ENCODE data around the gene RBMS1. TPM values are rescaled to one million over a fixed set of nuclear protein-coding genes. Genes with fewer than 3 reads are reported as not detected.

RBMS1 gene
- total and polyA plus RNA-seq, 2 donors (not counting 1 experiment from before 2014, with no cell fraction given) = 18.0 to 36.7 TPM

- 89% methylated on average over 3 of the region's 3 CpGs for WGBS (ENCODE audit: insufficient coverage)
- peaks cover 6% of the 10 kb centered on the region for H3K4me1 Mint-ChIP-seq
Observed at GRCh38 chr2:160419776-160420505, 73.7 kb downstream of the RBMS1 start.

More at GRCh38 chr2:160419776-160420505, 73.7 kb downstream of the RBMS1 start:
- H4K20me1 ChIP-seq (ENCODE audit: control insufficient read depth, insufficient read depth, low read length, poor library complexity, severe bottlenecking) = no peaks in the 10 kb centered on the region
- H3K4me1 ChIP-seq (ENCODE audit: control insufficient read depth in 2 of 2, insufficient read depth in 2 of 2, low read length in 2 of 2) = no peaks in the 10 kb centered on the region
- TF ChIP-seq EZH2 (IDR thresholded peaks at IDR 0.05; ENCODE audit: borderline replicate concordance, insufficient read depth, low read depth, low read length, poor library complexity, severe bottlenecking) (no peak), CTCF (IDR thresholded peaks at IDR 0.05) (no peak)
- no peak overlapping the region for H3K27ac ChIP-seq (ENCODE audit: low read length in 2 of 2)
- no peaks in the 10 kb centered on the region for H3K27me3 ChIP-seq (replicated peaks in 1 of 4; ENCODE audit: control extremely low read depth in 1 of 4, control insufficient read depth in 3 of 4, insufficient read depth in 4 of 4, low read length in 3 of 4)
- CTCF ChIA-PET = interaction anchor here (0.9 to 2.4 kb wide), 2 partner anchors 10 to 96 kb away, joined by 3 to 12 read pairs; no protein-coding TSS in a partner anchor
- H2AFZ ChIP-seq (ENCODE audit: insufficient read depth, low read depth, low read length, poor library complexity, severe bottlenecking) = no peak overlapping the region
- Mint-ChIP-seq H3K27ac (no peak overlapping the region), H3K9me3 (ENCODE audit: insufficient read depth) (no peaks in the 10 kb centered on the region), H3K4me3 (no peak overlapping the region), H3K27me3 (peaks cover 13% of the 10 kb centered on the region)
- POLR2A ChIA-PET = no interaction called here
- DNase-seq (no peak), ATAC-seq (ENCODE audit: low read depth) (no peak)
- no peaks in the 10 kb centered on the region for H3K79me2 ChIP-seq (ENCODE audit: control insufficient read depth, insufficient read depth, low read length)
- no peaks in the 10 kb centered on the region for H3K9me3 ChIP-seq (ENCODE audit: control extremely low read depth in 1 of 3, control insufficient read depth in 2 of 3, insufficient read depth in 1 of 3, low read length in 2 of 3)
- H3K36me3 ChIP-seq (replicated peaks in 1 of 2; ENCODE audit: control extremely low read depth in 1 of 2, control insufficient read depth in 1 of 2, extremely low read depth in 1 of 2, insufficient read depth in 2 of 2, low read length in 1 of 2) = no peaks in the 10 kb centered on the region
- intact Hi-C loops (cut with micrococcal nuclease) = no loop called here
- H3K9ac ChIP-seq (ENCODE audit: low read length) = no peak overlapping the region
- H3K4me2 ChIP-seq (replicated peaks; ENCODE audit: low read depth, low read length, poor library complexity, severe bottlenecking) = no peak overlapping the region
- no peak overlapping the region for H3K4me3 ChIP-seq (ENCODE audit: control extremely low read depth in 1 of 5, extremely low read depth in 1 of 5, insufficient read depth in 1 of 5, low read depth in 2 of 5, low read length in 4 of 5)
